ENCODE data around the gene ERP44. TPM values are rescaled to one million over a fixed set of nuclear protein-coding genes. Genes with fewer than 3 reads are reported as not detected.
A peak's percentile ranks its signal among the peaks of the same experiment; 100 is the strongest.

ERP44 gene
- total and polyA plus RNA-seq, 8 donors: 10.6 to 18.3 (median 14.7) TPM

DNA sequence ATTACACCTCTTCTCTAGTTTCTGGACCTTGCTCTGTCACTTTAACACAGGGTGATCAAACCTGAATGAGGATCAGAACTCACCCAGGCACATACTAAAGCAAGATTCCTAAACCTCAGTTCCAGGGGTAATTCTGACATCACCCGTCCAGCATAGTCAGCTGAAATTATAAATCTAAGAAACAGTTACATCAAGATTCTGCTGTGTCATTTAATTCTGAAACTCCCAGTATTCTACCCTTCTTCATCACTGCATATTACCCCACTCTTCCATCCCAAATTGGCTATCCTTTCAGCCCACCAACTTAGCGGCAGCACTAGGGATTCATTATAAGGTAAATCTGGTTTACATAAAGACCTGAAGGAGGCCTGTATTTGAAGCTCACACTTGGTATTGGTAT is 128.3 kb downstream of the ERP44 start:
- Histone ChIP-seq H3K36me3 (peaks cover 0 to 15% (median 0%) of the 10 kb centered on the region in 3 donors), H3K27ac (no peak overlapping the region), H3K4me3 (no peak overlapping the region), H3K9me3 (no peaks in the 10 kb centered on the region), H3K27me3 (no peaks in the 10 kb centered on the region), H3K4me1 (no peaks in the 10 kb centered on the region)
- DNase-seq: no peak
- intact Hi-C loops (cut with DNase I): no loop called here
- no peak for TF ChIP-seq CTCF (IDR thresholded peaks at IDR 0.05)
- WGBS, 2 donors: 96 to 97% methylated on average over 2 of the region's 2 CpGs
- no peak for ATAC-seq
- FAIRE-seq: no peak

- Histone ChIP-seq H3K9me3 (no peaks in the 10 kb centered on the region), H3K36me3 (peaks cover 0 to 15% (median 0%) of the 10 kb centered on the region in 3 donors), H3K4me1 (no peaks in the 10 kb centered on the region), H3K27me3 (no peaks in the 10 kb centered on the region), H3K4me3 (no peak overlapping the region), H3K27ac (no peak overlapping the region)
- WGBS, 2 donors: 86 to 89% methylated on average over 2 of the region's 2 CpGs
- ATAC-seq: no peak
- FAIRE-seq: no peak
- intact Hi-C loops (cut with DNase I): loop anchor here in 1 of 3 donors (10.0 kb wide), 1 partner anchor 63 kb away; the partner anchor contains the start of gene STX17
- DNase-seq: no peak
- TF ChIP-seq CTCF (IDR thresholded peaks at IDR 0.05): no peak
These were observed 131.3 kb downstream of the ERP44 start for GRCh38 chr9:99967457-99967856.

- intact Hi-C loops (cut with DNase I): loop anchor here in 1 of 3 donors (10.0 kb wide), 1 partner anchor 62 kb away; the partner anchor contains the start of gene STX17
- H3K4me3 ChIP-seq: no peak overlapping the region
- 56 to 74% methylated on average over 2 of the region's 2 CpGs for WGBS, 2 donors
- TF ChIP-seq CTCF (IDR thresholded peaks at IDR 0.05): no peak
- H3K27ac ChIP-seq: no peak overlapping the region
- ATAC-seq (peak; percentile 49 to 82 (median 64)), FAIRE-seq (no peak), DNase-seq (no peak)
- no peaks in the 10 kb centered on the region for H3K9me3 ChIP-seq
- H3K36me3 ChIP-seq: peaks cover 0 to 15% (median 0%) of the 10 kb centered on the region in 3 donors
- no peaks in the 10 kb centered on the region for H3K4me1 ChIP-seq
- no peaks in the 10 kb centered on the region for H3K27me3 ChIP-seq
These were observed 132.1 kb downstream of the ERP44 start for GRCh38 chr9:99966716-99967115.

DNA sequence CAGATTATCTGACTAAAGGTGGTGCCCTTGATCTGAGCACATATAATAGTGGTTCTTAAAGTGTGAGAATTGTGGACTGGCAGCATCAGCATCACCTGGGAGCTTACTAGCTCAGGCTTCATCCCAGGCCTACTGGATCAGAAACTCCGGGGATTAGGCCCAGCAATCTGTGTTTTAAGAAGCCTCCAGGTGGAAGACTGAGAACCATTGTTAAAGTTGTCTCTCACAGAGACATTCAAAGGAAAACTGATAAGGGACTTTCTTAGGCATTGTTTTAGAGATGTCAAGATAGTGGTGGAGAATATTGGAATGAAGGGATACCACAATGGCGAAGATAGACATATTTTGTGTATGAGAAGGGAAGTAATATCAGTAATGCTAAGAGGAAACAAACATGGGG is 132.8 kb downstream of the ERP44 start:
- Histone ChIP-seq H3K27ac (no peak overlapping the region), H3K4me3 (no peak overlapping the region), H3K36me3 (peaks cover 0 to 17% (median 0%) of the 10 kb centered on the region in 3 donors), H3K27me3 (no peaks in the 10 kb centered on the region), H3K9me3 (no peaks in the 10 kb centered on the region), H3K4me1 (no peaks in the 10 kb centered on the region)
- intact Hi-C loops (cut with DNase I): loop anchor here in 1 of 3 donors (10.0 kb wide), 1 partner anchor 61 kb away; the partner anchor contains the start of gene STX17
- 96 to 97% methylated on average over 2 of the region's 2 CpGs for WGBS, 2 donors
- ATAC-seq (no peak), DNase-seq (no peak), FAIRE-seq (no peak)
- no peak for TF ChIP-seq CTCF (IDR thresholded peaks at IDR 0.05)

DNA sequence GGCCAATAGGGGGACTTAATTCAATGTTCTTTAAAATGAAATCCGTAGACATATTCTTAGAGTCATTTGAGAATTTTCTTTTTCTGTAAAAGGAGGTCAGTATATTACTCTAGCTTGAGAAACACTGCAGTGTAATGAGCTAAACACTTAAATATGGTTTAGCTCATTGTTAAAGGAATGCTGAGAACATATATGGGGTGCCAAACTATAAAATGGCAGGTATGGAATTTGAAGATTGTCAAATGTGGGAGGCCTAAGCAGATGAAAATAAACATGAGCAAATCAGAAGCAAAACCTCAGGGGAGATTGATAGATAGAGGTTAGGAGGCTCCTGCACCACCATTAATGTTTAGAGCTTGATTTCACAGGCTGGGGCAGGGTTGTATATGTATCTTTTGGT is 134.5 kb downstream of the ERP44 start:
- ATAC-seq (no peak), DNase-seq (no peak), FAIRE-seq (no peak)
- Histone ChIP-seq H3K27ac (no peak overlapping the region), H3K27me3 (no peaks in the 10 kb centered on the region), H3K9me3 (no peaks in the 10 kb centered on the region), H3K4me3 (no peak overlapping the region), H3K4me1 (no peaks in the 10 kb centered on the region), H3K36me3 (peaks cover 0 to 12% (median 0%) of the 10 kb centered on the region in 3 donors)
- TF ChIP-seq CTCF (IDR thresholded peaks at IDR 0.05): no peak
- intact Hi-C loops (cut with DNase I): loop anchor here in 1 of 3 donors (10.0 kb wide), 1 partner anchor 60 kb away; the partner anchor contains the start of gene STX17
- WGBS, 2 donors: 93 to 98% methylated on average over 1 of the region's 1 CpG

Measured in pancreas (tissue), 10 donors.